Upper lobe of left lung (tissue), 4 donors: ENCODE results near the gene PRR18.

Experiments used
- CTCF ChIP-seq, 6 experiments: fragments of 450-650 bp in 4 of 6; fragments of 200-600 bp in 2 of 6; sonication (generic) in 2 of 6; IDR thresholded peaks; one replicate each; pipeline ENCODE4 v1.5.1; 2016 to 2019; ENCODE audit warnings: antibody characterized with exemption in 6 of 6
- POLR2A ChIP-seq, 4 donors: fragments of 450-650 bp; IDR thresholded peaks; one replicate each; pipeline ENCODE4 v1.5.1; 2016 to 2017; ENCODE audit warnings: antibody characterized with exemption in 4 of 4, mild to moderate bottlenecking in 2 of 4

GRCh38 chr6:166270706-166271375 is 37.4 kb downstream of the PRR18 start:
- TF ChIP-seq CTCF (IDR thresholded peaks at IDR 0.05): no peak
- no peak for TF ChIP-seq POLR2A (IDR thresholded peaks at IDR 0.05)
